GM12891 (cell line): Measurements from ENCODE around the gene MAP2K5.

ENCODE experiments used
- PAX5 ChIP-seq: IDR thresholded peaks from 2 replicates; pipeline ENCODE4 v1.6.1; 2011; ENCODE audit warnings: low read length, moderate library complexity, mild to moderate bottlenecking; ENCODE audit not compliant: insufficient read depth, severe bottlenecking
- POLR2A ChIP-seq: IDR thresholded peaks from 2 replicates; pipeline ENCODE4 v1.6.1; 2011; ENCODE audit warnings: low read depth, low read length, control low read depth
- POLR2AphosphoS5 ChIP-seq: IDR thresholded peaks from 2 replicates; pipeline ENCODE4 v1.6.1; 2011; ENCODE audit warnings: low read depth, low read length, control low read depth
- POU2F2 ChIP-seq: IDR thresholded peaks from 2 replicates; pipeline ENCODE4 v1.6.1; 2011; ENCODE audit warnings: low read depth, mild to moderate bottlenecking, control low read depth, low read length, moderate library complexity
- SPI1 ChIP-seq: IDR thresholded peaks from 2 replicates; pipeline ENCODE4 v1.6.1; 2011; ENCODE audit warnings: low read depth, low read length, control low read depth
- TAF1 ChIP-seq: IDR thresholded peaks from 2 replicates; pipeline ENCODE4 v1.6.1; 2011; ENCODE audit warnings: low read depth, low read length, control low read depth

DNA sequence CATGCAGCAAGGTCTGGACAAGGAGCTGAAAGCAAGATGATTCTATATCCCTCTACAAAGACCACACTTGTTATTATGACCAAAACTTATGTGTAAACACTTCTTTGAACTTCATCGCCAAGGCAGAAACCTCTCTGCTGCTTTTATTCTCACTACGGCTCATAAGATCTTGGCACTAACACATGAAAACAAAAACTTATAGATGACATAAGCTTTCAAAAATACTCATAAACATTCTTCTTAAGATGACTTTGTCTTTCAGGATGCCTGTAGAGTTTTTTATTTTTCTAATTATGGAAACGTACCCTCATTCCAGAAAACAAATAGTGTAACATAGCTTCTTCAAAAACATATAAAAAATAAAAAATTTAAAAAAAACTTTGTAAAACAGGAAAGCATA lies 34.1 kb upstream of the MAP2K5 start:
- TF ChIP-seq POLR2A = no peak
- no peak for TF ChIP-seq TAF1
- TF ChIP-seq POLR2AphosphoS5 = no peak
- TF ChIP-seq SPI1 = no peak
- TF ChIP-seq PAX5 = no peak
- TF ChIP-seq POU2F2 = no peak
